Kidney (tissue), 14 donors: Measurements from ENCODE around the gene FKBP6. TPM values are rescaled to one million over a fixed set of nuclear protein-coding genes. Genes with fewer than 3 reads are reported as not detected.
"Not testable (repeated sequence)": the region's sequence is repeated elsewhere in the genome, so short reads cannot be mapped to it uniquely, and the experiment has no call there.

Source experiments
- DNase-seq, 5 donors: peaks; one replicate each; pipeline ENCODE4 v3.0.0-alpha.2; 2013 to 2020
- FAIRE-seq: peaks from 2 replicates; lab custom pipeline; 2012; peaks lifted over from hg19 to GRCh38; lab: Jason Lieb, UNC
- H3K27ac ChIP-seq, 2 donors: one replicate each; pipeline ENCODE4 v1.7.0; 2013; ENCODE audit warnings: low read depth in 2 of 2, low read length in 2 of 2, inconsistent platforms in 1 of 2
- H3K27me3 ChIP-seq: one replicate; pipeline ENCODE4 v1.7.1; 2013; ENCODE audit warnings: low read length, inconsistent platforms; ENCODE audit not compliant: control insufficient read depth, insufficient read depth
- H3K36me3 ChIP-seq, 3 donors: one replicate each; pipeline versions ENCODE4 v1.7.0 to v1.7.1; 2013; ENCODE audit warnings: low read length in 3 of 3, control low read depth in 1 of 3, inconsistent platforms in 1 of 3; ENCODE audit not compliant: insufficient read depth in 3 of 3, control insufficient read depth in 2 of 3
- H3K4me1 ChIP-seq, 3 donors: one replicate each; pipeline versions ENCODE4 v1.7.0 to v1.7.1; 2013; ENCODE audit warnings: low read length in 3 of 3, inconsistent platforms in 1 of 3, low read depth in 1 of 3; ENCODE audit not compliant: control insufficient read depth in 2 of 3, insufficient read depth in 2 of 3
- H3K4me3 ChIP-seq, 3 donors: one replicate each; pipeline versions ENCODE4 v1.7.0 to v1.8.1; 2013; ENCODE audit warnings: low read length in 3 of 3, control low read depth in 1 of 3, inconsistent platforms in 1 of 3
- H3K9ac ChIP-seq, 3 donors: one replicate each; pipeline versions ENCODE4 v1.7.0 to v1.7.1; 2013; ENCODE audit warnings: low read length in 3 of 3, control low read depth in 1 of 3, inconsistent platforms in 1 of 3
- H3K9me3 ChIP-seq, 3 donors: one replicate each; pipeline versions ENCODE4 v1.7.0 to v1.7.1; 2013; ENCODE audit warnings: low read length in 3 of 3, control low read depth in 1 of 3, inconsistent platforms in 1 of 3; ENCODE audit not compliant: control insufficient read depth in 2 of 3, insufficient read depth in 1 of 3
- intact Hi-C: fragments of 100-400 bp; cut with DNase I; formaldehyde crosslinking; loops from one replicate; pipeline ENCODE4 v1.11.1; 2022
- polyA plus RNA-seq: library from polyadenylated mRNA; stranded (reverse); fragments of 350-450 nt; fragmentation: Illumina TruSeq; extraction: RNeasy Lipid Tissue Mini Kit (QIAGEN cat#74804); gene quantifications from one replicate; pipeline ENCODE4 v1.2.3, GENCODE V29; 2014; ENCODE audit warnings: low read depth, low replicate concordance; ENCODE audit not compliant: insufficient read depth
- total RNA-seq: library from RNA; stranded (reverse); fragmentation: NEBNext Ultra II Directional; extraction: Animal tissue kit (Norgen Biotek cat#: 25700); gene quantifications from one replicate; pipeline ENCODE4 v1.2.1, GENCODE V29; 2021
- TF ChIP-seq, protein P1 (sequence below): IDR thresholded peaks from 3 replicates; pipeline ENCODE4 v1.5.1; 2012; ENCODE audit warnings: mild to moderate bottlenecking, moderate library complexity, borderline replicate concordance; ENCODE audit not compliant: insufficient read depth; ENCODE audit errors: extremely low read depth
- donor health status: control.
- donor health status: control.
- donor health status: control.
- donor health status: control.
- donor health status: control.
- donor health status: DM: yes; HTN: yes; CAD: no.
- donor health status: Normal renal cell carcinoma (clear cell type).

Gene FKBP6
- total and polyA plus RNA-seq, 2 donors from 2014 or later, result 0.13 TPM; not detected in 1

DNA sequence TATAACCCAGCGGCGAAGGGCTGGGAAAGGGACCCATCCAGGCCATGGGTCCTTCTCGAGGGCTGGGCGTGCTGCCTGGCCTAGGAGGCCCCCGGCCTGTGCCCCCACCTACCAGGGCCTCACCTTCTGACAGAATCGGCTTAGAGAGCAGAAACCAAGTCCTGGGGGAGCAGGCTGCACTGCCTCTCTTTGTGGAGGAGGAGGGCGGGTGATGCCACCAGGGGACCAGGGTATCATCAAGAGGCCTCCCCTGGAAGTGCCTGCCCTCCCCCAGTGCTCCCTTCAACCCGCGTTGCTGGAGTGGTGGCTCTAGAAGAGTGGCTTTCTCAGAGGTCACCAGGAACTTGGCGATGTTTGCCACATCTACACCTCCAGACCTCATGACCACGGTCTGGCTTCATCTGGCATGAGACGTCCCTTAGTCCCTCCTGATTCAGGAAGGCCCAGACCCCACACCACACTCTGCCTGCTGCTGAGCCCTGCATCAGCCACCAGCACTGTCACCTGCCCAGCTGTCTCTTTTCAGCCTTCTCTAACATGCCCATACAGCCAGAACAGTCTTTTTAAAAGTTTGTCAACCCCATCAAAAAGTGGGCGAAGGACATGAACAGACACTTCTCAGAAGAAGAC, 31.9 kb downstream of the FKBP6 start:
- no peak overlapping the region for H3K4me3 ChIP-seq
- intact Hi-C loops, result no loop called here
- no peaks in the 10 kb centered on the region for H3K9me3 ChIP-seq
- peaks cover 0 to 6% (median 0%) of the 10 kb centered on the region in 3 donors for H3K4me1 ChIP-seq
- DNase-seq, result no peak
- FAIRE-seq, result no peak
- H3K27ac ChIP-seq, result no peak overlapping the region
- TF ChIP-seq, protein P1, sequence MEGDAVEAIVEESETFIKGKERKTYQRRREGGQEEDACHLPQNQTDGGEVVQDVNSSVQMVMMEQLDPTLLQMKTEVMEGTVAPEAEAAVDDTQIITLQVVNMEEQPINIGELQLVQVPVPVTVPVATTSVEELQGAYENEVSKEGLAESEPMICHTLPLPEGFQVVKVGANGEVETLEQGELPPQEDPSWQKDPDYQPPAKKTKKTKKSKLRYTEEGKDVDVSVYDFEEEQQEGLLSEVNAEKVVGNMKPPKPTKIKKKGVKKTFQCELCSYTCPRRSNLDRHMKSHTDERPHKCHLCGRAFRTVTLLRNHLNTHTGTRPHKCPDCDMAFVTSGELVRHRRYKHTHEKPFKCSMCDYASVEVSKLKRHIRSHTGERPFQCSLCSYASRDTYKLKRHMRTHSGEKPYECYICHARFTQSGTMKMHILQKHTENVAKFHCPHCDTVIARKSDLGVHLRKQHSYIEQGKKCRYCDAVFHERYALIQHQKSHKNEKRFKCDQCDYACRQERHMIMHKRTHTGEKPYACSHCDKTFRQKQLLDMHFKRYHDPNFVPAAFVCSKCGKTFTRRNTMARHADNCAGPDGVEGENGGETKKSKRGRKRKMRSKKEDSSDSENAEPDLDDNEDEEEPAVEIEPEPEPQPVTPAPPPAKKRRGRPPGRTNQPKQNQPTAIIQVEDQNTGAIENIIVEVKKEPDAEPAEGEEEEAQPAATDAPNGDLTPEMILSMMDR, result no peak
- no peaks in the 10 kb centered on the region for H3K36me3 ChIP-seq
- H3K27me3 ChIP-seq, result no peaks in the 10 kb centered on the region
- H3K9ac ChIP-seq, result no peak overlapping the region

DNA sequence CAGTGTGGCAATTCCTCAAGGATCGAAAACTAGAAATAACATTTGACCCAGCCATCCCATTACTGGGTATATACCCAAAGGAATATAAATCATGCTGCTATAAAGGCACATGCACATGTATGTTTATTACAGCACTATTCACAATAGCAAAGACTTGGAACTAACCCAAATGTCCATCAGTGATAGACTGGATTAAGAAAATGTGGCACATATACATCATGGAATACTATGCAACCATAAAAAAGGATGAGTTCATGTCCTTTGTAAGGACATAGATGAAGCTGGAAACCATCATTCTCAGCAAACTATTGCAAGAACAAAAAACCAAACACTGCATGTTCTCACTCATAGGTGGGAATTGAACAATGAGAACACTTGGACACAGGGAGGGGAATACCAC, 32.6 kb downstream of the FKBP6 start:
- intact Hi-C loops, H3K9me3 ChIP-seq, H3K27ac ChIP-seq, H3K4me3 ChIP-seq, FAIRE-seq, H3K27me3 ChIP-seq, H3K9ac ChIP-seq, H3K4me1 ChIP-seq, DNase-seq, H3K36me3 ChIP-seq: not testable (repeated sequence)

- TF ChIP-seq, protein P1, result no peak
- H3K27ac ChIP-seq, result no peak overlapping the region
- H3K9ac ChIP-seq, result no peak overlapping the region
- no peaks in the 10 kb centered on the region for H3K36me3 ChIP-seq
- H3K4me1 ChIP-seq, result peaks cover 0 to 2% (median 0%) of the 10 kb centered on the region in 3 donors
- DNase-seq, result peak in 1 of 5 donors; percentile 27
- H3K27me3 ChIP-seq, result no peaks in the 10 kb centered on the region
- H3K4me3 ChIP-seq, result no peak overlapping the region
- intact Hi-C loops, result no loop called here
- FAIRE-seq, result no peak
- no peaks in the 10 kb centered on the region for H3K9me3 ChIP-seq
Observed at GRCh38 chr7:73363225-73364005, 35.5 kb downstream of the FKBP6 start.

GRCh38 chr7:73364006-73364728, 36.2 kb downstream of the FKBP6 start:
- no peak overlapping the region for H3K4me3 ChIP-seq
- H3K27ac ChIP-seq, result no peak overlapping the region
- no peaks in the 10 kb centered on the region for H3K36me3 ChIP-seq
- no peaks in the 10 kb centered on the region for H3K27me3 ChIP-seq
- intact Hi-C loops, result no loop called here
- FAIRE-seq (no peak), DNase-seq (peak in 1 of 5 donors; percentile 23)
- H3K9me3 ChIP-seq, result no peaks in the 10 kb centered on the region
- H3K9ac ChIP-seq, result no peak overlapping the region
- H3K4me1 ChIP-seq, result no peaks in the 10 kb centered on the region
- TF ChIP-seq, protein P1, result no peak
